Measurements from ENCODE around the gene FGF7. TPM values are rescaled to one million over a fixed set of nuclear protein-coding genes. Genes with fewer than 3 reads are reported as not detected.

FGF7 gene, protein sequence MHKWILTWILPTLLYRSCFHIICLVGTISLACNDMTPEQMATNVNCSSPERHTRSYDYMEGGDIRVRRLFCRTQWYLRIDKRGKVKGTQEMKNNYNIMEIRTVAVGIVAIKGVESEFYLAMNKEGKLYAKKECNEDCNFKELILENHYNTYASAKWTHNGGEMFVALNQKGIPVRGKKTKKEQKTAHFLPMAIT
- under 0.01 and 0.07 TPM in 2 replicates for total RNA-seq

GRCh38 chr15:49423021-49423420 is at the start of gene FGF7:
TSS of gene FGF7 (plus strand) at chr15:49423242. CDS start at chr15:49424298, 1,056 bp downstream.

Other genes with a start within 250 kb of the FGF7 start
- gene FAM227B, start 197.6 kb downstream of the FGF7 start, total RNA-seq, result 2.7 and 5.5 TPM in 2 replicates
- gene DTWD1, start 197.8 kb downstream of the FGF7 start, total RNA-seq, result 14.4 and 18.0 TPM in 2 replicates

Measured in nasal cavity respiratory epithelium epithelial cell of viscerocranial mucosa (primary cell).